ENCODE data around the gene COL18A1.
"Not testable (repeated sequence)": the region's sequence is repeated elsewhere in the genome, so short reads cannot be mapped to it uniquely, and the experiment has no call there.

Gene COL18A1

DNA sequence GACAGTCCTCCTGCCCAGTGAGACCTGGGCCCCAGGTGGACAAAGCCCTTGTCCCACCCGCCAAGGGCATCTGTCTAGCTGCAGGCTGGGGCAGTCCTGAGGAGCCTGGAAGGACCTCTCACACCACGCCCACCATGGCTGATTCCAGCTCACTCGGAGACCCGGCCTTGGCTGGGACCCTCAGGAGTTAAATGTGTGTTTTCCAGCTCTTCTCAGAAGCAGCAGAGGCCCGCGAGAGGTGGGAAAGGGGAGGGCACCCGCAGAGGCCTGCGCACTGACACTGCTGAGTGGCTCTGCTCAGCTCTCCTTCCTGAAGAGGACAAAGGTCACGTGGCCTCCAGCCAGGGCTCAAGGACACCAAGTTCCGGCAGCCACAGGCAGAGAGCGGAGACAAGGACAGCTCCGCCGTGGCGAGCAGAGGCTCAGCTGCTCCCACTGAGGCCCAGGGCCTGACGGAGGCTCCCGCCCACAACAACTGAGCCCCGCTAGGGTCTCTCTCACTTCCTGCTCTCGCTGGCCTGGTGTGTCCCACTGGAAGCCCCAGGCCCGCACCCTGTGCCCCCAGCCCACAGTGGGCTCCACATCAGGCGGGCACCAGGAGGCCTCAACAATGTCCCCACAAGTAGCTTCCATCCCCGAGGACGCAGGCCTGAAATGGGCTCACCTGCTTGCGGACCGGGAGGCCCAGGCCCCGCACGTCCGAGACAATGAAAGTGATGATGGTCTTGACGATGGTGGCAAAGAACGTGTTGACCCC, 120.4 kb downstream of the COL18A1 start:
- no peak for DNase-seq

DNA sequence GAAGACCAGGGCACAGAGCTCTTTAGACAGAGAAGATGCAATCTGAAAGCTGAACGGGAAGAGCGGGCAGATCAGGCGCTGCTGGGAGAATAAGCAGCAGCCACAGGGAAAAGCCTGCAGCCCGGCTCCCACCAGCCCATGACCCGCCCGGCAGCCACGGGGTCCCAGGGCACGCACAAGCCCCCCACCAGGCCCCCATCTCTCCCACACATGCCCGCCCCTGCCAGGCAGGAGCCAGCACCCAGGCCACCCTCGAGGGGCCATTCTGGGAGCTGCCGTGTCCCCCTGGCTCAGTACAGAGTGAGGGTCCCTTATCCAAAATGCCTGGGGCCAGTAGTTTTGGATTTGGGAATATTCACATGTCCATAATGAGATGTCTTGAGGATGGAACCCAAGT, 120.9 kb downstream of the COL18A1 start:
- DNase-seq: no peak

DNA sequence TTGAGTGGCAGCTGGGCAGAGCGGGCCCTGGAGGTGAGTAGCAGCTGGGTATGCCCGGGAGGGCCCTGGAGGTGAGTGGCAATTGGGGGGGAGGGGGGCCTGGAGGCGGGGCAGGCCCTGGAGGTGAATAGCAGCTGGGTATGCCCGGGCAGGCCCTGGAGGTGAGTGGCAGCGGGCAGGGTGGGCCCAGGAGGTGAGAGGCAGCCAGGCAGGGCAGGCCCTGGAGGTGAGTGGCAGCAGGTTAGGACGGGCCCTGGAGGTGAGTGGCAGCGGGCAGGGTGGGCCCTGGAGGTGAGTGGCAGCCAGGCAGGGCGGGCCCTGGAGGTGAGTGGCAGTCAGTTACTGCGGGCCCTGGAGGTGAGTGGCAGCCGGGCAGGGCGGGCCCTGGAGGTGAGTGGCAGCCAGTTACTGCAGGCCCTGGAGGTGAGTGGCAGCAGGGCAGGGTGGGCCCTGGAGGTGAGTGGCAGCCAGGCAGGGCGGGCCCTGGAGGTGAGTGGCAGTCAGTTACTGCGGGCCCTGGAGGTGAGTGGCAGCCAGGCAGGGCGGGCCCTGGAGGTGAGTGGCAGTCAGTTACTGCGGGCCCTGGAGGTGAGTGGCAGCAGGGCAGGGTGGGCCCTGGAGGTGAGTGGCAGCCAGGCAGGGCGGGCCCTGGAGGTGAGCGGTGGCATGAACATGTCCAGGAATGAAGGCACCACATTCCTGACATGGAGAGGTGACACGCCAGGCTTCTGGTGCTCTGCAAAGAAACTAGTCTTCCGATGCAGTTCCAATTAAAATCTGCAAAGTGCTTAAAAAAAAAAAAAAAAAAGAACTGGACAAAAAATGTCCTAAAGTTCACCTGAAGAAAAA, 122.4 kb downstream of the COL18A1 start:
- not testable (repeated sequence) for DNase-seq

DNA sequence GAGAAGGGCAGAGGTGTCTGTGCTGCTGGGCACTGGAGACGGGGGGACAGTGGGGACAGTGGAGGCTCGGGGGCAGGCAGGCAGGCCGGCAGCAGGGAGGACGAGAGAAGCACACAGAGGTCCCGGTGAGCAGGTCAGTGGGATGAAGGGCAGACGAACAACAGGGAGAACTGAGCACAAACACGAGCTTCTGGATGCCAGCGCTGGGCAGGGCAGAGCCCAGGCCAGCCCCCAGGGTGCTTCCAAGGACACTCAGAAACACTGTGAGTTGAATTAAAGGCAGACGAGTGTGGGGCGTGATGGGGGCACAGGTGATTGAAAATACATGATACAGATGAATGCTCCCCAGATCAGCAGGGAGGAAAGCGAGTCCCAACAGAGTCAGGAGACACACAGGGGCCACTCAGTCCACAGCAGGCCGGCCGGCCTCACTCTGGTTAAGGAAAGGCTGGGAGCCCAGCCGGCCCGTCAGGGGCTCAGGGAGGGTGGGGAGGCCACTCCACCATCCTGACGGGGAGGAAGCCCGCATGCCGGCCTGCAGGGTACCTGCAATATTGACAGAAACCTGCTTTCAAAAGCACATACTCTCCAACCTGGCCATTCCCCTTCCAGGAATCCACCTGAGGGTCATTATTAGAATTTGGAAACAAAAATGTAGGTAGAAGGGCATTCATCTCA, 123.2 kb downstream of the COL18A1 start:
- DNase-seq: no peak

DNA sequence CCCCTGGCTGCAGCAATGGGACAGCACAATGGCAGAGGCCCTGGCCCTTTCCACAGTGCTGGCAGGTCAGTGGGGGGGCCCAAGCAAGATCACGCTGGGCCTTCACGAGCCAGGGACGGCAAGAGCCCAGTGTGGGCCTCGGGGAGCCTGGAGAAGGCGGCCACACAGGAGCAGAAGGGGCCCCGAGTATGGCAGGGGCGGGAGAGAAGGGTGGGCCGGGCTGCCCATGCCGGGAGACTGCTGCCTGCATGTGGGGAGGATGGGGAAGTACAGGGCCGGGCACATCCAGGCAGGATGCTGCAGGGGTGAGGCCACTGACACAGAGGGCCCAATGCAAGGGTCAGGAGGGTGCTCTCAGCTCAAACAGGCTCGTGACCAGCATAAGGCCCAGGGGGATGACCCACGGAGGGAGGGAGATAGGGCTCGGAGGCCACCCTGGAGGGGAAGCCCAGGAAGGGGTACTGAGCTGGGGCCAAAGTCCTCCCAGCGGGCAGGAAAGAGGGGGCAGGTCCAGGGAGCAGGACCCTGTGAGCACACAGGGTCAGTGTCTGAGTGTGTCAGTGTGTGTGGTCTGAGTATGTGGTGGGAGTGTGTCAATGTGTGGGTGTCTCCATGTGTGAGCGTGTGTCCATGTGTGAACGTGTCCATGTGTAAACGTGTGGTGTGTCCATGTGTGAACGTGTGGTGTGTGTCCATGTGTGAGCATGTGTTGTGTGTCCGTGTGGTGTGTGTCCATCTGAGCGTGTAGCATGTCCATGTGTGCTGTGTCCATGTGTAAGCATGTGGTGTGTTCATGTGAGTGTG, 124.2 kb downstream of the COL18A1 start:
- no peak for DNase-seq

DNA sequence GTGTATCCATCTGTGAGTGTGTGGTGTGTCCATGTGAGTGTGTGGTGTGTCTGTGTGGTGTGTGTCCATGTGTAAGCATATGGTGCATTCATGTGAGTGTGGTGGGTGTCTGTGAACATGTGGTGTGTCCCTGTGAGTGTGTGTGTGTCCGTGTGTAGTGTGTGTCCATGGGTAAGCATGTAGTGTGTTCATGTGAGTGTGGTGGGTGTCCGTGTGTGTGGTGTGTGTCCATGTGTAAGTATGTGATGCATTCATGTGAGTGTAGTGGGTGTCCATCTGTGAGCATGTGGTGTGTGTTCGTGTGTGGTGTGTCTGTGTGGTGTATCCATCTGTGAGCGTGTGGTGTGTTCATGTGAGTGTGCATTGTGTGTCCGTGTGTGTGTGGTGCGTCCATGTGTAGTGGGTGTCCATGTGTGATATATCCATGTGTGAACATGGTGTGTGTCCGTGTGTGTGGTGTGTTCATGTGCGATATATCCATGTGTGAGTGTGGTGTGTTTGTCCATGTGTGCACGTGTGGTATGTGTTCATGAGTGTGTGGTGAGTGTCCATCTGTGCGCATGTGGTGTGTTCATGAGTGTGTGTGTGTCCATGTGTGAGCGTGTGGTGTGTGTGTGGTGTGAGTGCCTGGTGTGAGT, 124.9 kb downstream of the COL18A1 start:
- no peak for DNase-seq

DNA sequence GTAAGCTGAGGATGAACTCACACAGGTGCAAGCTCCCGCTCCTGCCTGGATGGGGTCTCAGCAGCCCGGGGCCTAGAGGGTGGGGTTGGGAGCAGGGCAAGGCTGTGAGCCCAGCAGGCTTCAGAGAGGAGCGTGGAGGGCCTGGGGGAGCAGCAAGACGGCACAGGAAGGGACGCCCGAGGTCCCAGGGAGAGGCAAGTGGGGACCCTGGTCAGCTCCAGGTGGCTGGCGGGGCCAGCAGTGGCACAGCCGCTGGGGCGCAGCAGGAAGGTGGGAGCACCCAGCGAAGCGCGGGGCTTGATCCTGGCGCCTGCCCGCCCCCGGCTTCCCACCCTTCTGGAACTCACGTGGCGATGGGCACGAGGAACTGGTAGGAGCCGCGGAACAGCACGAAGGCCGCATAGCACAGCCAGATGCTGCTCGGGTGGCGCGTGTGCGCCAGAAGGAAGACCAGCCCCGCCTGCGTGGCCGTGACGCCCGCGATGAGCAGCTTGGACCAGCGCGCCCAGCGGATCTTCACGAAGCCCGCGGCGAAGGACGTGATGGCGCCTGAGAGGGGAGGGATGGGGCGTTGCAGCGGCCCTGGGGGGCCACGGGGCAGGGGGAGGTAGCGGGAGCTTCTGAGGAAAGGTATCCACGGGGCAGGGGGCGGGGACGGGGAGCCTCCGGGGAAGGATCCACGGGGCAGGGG, 125.6 kb downstream of the COL18A1 start:
- DNase-seq: no peak

DNA sequence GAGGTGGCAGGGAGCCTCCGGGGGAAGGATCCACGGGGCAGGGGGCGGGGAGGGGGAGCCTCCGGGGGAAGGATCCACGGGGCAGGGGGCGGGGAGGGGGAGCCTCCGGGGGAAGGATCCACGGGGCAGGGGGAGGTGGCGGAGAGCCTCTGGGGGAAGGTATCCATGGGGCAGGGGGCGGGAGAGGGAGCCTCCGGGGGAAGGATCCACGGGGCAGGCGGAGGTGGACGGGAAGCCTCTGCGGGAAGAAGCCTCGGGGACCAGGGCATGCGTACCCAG, 126.1 kb downstream of the COL18A1 start:
- DNase-seq: not testable (repeated sequence)

DNA sequence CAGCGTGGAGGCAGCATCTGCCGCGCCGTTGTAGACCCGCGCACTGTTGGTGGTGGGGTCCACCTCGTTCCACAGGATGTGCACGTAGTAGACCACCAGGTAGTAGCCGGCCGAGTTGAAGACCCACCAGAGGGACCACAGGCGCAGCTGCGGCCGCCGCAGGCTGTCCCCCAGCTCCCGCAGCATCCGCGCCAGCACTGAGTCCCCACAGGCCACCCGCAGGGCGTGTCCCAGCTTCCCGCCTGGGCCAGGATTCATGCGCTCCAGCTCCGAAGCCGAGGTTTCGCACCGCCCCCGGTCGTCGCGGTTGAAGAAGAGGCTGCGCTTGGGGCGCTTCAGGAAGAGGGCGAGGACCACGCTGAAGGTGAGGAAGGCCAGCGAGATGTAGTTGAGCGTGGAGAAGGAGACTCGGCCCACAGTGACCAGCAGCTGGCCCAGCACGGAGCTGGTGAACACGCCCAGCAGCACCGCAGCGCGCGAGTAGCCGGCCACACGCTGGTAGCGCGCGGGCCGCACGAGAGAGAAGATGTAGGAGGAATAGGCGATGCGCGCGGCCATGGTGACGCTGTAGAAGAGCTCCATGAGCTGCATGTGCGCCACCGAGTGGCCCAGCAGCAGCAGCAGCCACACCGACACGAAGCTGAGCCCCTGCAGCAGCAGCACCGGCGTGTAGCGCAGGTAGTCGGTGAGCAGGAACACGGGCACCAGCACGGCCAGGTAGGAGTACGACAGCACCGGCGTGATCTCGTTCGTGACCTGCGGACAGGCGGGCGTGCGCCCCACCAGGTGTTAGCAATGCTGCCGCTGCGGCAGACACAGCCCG, 126.6 kb downstream of the COL18A1 start:
- DNase-seq: no peak

DNA sequence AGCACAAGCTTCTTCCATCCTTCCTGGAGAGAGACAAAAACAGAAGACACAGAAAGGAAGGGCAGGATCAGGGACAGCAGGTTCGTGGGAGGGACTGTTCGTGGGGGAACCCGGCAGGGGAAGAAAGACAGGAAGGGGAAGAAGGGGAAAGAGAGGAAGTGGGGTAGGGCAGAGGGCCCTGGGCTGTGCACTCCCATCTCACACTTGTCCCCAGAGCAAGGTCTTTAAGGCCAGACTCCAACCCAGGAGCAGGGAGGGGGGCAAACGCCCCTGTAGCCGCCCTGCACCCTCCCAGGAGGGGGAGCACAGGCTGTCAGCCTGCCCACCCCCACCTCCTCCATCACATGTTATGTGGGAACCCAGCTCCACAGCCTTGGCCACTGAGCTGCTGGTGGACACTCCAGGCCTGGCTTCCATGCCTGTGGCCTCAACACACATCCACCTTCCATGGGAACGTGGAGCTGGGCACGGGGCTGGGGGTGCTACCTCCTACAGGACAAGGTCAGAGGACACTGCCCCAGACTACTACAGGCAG, 127.9 kb downstream of the COL18A1 start:
- no peak for DNase-seq

DNA sequence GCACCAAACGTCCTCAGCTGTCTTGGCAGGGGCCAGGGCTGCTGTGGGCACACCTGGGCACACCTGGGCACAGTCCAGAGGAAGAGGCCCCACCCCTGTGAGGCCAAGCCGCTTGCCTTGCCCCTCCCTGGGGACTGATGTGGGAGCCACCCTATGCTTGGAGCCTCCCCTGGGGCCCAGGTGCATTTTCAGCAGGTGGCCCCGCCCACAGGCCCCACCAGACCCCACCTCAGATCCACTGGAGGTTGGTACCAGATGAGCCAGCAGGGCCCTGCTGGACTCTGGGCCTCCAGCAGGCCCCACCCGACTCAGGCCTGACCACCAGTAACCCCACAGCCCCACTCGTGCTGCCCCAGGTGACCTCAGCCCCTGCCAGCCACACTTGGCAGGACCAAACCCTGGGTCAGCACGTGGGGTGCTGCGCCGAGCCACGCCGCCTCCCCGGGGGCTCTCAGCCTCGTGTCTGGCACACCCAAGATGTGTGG, 128.4 kb downstream of the COL18A1 start:
- DNase-seq: no peak

DNA sequence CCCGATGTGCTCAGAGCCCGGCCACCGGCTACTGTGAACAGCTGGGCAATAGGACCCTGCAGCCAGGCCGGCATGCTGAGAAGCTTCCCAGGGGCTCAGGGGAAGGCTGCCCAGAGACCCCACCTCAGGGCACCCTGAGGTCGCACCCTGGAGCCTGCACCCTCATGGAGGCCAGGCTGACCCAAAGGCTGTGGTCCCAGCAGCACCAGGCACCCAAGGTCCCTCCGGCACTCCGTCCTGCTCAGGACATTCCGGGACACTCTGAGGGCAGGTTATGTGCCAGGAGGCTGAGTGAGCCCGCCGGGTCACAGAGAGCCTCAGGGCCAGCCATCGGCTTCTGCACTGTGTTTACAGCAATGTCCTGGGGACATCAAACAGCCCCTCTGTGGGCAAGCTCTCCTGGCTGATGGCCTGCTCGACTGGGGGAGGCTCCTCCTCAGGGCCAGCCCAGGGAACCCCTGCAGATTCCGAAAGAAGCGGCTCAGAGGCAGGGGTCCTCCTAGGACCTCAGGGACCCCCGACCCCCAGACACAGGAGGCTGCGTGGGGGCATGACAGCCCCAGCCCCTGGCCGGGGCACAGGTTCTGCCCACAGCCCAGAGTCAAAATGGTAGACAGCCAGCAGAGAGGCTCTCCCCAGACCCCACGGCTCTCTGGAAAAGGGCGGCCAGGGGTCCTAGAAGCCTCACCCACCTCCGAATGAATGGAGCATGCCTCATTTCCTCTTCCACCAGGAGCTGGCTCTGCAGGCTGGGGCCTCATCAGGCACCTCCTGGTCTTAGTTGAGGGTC, 129.1 kb downstream of the COL18A1 start:
- DNase-seq: no peak

DNA sequence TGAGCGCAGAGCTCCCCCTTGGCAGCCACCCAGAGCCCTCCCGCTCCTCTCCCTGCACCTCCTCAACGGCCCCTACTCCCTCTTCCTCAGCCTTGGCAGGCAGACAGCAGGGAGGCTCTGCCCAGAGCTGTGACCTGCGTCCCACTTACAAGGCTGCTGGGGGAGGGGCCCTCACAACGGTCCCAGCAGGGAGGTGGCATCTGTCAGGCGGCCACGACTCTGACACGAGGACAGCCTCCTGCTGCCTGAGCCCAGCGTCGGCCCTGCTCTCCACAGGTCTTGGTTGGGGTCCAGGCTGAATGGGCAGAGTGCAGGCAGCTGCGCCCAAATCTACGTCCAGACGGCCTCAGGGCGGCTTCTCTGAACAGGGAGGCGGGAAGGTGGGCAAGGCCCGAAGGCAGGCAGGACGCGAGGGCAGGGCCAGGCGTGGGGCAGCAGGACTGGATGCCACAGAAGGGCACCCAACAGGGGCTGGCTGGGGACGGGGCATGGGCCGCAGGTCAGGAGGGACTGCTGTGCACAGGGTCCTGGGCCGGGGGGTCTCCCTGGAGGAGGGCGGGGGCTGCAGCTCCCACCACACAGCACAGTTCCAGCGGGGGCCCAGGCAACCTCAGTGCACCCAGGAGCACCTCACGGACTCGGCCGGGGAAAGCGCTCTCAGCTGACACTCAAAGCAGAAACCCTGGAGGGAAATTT, 129.8 kb downstream of the COL18A1 start:
- DNase-seq: no peak

DNA sequence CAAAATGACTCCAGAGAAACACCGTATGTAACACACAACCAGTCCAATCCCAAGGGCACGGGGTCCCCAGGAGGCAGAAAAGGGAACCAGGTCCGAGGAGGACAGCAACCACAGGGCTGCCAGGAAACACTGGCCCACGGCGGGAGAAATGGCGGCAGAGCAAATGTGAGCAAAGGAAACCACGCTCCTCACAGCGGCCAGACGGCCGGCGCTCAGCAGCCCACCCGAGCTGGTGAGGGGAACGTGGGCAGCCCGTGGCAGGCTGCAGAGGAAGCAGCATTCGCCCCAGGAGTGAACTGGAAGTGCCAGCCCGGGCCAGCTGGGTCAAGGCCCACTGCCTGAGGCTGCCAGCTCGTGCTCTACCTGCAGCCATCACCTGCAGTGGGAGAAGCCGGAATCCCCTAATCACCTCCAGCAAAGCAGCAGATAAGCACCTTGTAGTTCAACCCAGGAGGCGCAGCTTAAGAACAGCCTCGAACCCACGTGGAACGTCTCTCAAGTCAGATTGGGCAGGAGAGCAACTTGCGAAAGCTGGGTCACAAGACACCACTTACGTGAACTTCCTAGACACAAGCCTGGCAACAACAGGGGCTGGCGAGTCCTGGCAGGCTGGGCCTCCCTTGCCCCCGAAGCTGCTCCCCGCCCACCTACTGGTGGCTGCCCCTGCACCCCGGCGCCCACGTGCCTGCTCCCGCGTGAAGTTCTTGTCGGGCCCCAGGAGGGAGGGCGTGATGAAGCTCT, 130.5 kb downstream of the COL18A1 start:
- DNase-seq: no peak

DNA sequence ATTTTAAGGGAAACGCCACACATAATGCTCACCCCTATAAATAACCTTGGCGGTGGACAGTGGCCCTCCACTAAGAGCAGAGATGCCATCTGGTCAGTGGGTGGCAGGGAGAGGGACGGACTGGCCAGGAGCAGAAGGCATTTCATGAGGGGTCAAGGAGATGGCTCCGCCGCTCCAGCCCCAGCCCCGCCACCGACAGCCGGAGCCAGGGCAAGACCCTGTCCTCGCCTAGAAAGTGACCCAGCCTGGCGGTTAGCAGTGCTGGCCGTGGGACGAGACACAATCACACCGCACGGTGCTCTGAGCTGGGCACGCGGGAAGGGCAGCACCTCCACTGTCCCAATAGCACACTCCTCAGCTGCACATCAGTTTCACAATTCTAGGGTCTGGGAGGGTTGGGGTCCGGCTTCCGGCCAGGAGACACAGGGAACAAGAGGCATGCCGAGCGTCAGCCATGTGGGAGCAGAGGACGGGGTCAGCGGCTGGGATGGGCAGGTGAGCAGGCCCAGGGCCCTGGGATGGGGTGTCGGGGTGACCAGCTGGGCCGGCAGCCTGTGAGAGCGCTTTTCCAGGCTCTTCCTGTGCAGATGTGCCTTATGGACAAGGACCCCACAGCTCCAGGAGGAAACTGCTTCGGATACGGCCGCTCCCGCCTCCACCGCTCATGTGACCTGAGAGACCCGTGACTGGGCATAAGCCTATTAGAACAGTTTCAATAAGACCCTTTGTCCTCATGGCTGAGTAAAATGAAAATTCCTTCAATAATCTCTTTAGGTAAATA, 131.5 kb downstream of the COL18A1 start:
- no peak for DNase-seq

DNA sequence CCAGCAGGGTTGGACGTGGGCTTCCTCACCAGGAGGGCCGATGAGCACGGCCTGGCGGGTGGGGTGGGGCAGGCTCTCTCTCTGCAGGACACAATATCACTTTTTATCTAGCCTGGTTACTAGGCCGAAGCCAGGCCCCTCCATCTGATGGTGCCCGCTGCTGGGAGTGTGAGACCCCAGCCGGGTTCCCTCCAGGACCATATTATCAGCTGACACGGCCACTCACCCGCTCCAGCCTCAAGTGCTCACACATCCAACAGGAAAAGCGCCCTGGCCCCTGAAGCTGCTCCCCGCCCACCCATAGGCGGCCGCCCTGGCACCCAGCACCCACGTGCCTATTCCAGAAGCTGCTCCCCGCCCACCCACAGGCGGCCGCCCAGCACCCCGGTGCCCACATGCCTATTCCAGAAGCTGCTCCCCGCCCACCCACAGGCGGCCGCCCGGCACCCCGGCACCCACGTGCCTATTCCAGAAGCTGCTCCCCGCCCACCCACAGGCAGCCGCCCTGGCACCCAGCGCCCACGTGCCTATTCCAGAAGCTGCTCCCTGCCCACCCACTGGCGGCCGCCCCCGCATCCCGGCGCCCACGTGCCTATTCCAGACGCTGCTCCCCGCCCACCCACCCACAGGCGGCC, 132.3 kb downstream of the COL18A1 start:
- DNase-seq: no peak

DNA sequence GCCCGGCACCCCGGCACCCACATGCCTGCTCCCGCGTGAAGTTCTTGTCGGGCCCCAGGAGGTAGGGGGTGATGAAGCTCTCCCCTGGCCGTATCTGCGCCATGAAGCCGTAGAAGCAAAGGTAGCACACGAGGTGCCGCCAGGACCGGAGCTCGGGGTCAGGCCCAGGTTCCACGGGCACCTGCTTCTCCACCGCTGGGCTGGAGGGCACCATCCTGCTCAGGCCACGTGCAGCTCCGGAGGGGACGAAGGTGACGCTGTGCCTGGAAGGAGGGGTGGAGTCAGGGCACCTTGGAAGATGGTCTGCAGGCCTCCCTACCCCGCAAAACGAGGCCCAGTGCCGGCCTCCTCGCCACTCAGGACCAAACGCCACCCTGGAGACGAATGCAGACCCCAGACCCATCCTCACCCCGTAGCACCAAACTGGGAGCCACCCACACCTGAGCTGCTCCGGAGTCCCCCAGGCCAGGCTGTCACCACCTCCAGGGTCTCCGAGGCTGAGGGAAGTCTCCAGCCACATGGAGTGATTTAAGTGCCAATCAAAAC, 132.9 kb downstream of the COL18A1 start:
- no peak for DNase-seq
